ENCODE results near the gene VPS16. TPM values are rescaled to one million over a fixed set of nuclear protein-coding genes. Genes with fewer than 3 reads are reported as not detected.

The VPS16 gene
- total and polyA plus RNA-seq, 2 of the 8 experiments (the other 6 are each of a cell fraction or from before 2014, with no cell fraction given) = 23.8 to 25.9 TPM

GRCh38 chr20:2902291-2902690 lies 61.7 kb downstream of the VPS16 start:
- Histone ChIP-seq H4K8ac (ENCODE audit: extremely low read depth, insufficient read depth, low read length) (no peak overlapping the region), H3K4me3 (ENCODE audit: extremely low read depth in 1 of 4, insufficient read depth in 2 of 4, low read depth in 3 of 4, low read length in 4 of 4) (no peak overlapping the region), H3K27me3 (replicated peaks in 1 of 4; ENCODE audit: control insufficient read depth in 3 of 4, extremely low read depth in 1 of 4, insufficient read depth in 3 of 4, low read length in 3 of 4) (no peaks in the 10 kb centered on the region), H3K79me1 (ENCODE audit: low read depth, low read length) (no peaks in the 10 kb centered on the region; the same call in 1 of the 2 replicates), H3K4me2 (ENCODE audit: insufficient read depth in 1 of 2, low read depth in 2 of 2, low read length in 2 of 2) (no peak overlapping the region), H2BK15ac (ENCODE audit: low read length) (no peak overlapping the region), H4K20me1 (replicated peaks in 1 of 2; ENCODE audit: control insufficient read depth in 1 of 2, insufficient read depth in 2 of 2, low read length in 2 of 2) (no peaks in the 10 kb centered on the region), H3K18ac (ENCODE audit: extremely low read depth, low read length) (no peak overlapping the region), H4K91ac (replicated peaks; ENCODE audit: insufficient read length, low read length) (no peak overlapping the region), H2BK120ac (replicated peaks; ENCODE audit: low read depth, low read length) (no peak overlapping the region), H3K14ac (ENCODE audit: insufficient read length) (no peak overlapping the region), H2BK20ac (ENCODE audit: low read length) (no peak overlapping the region), H2AK5ac (ENCODE audit: low read depth, low read length) (no peak overlapping the region), H3K9ac (replicated peaks in 1 of 4; ENCODE audit: extremely low read depth in 1 of 4, low read depth in 3 of 4, low read length in 3 of 4) (no peak overlapping the region), H3K79me2 (ENCODE audit: control insufficient read depth in 1 of 2, insufficient read depth in 2 of 2, low read length in 2 of 2) (peaks cover 3 to 30% of the 10 kb centered on the region in 2 experiments; a peak in 3 of 4 replicates), H3K4me1 (replicated peaks in 1 of 4; ENCODE audit: control insufficient read depth in 3 of 4, insufficient read depth in 4 of 4, low read length in 3 of 4) (no peaks in the 10 kb centered on the region), H2AFZ (ENCODE audit: low read length) (no peak overlapping the region), H3K9me3 (ENCODE audit: insufficient read depth in 2 of 2, low read depth in 1 of 2, low read length in 1 of 2) (peaks cover 4 to 8% of the 10 kb centered on the region in 2 experiments), H3K23me2 (ENCODE audit: low read depth, low read length) (no peaks in the 10 kb centered on the region), H3K23ac (ENCODE audit: insufficient read length) (no peak overlapping the region), H3K56ac (replicated peaks; ENCODE audit: insufficient read length, low read depth, low read length) (no peak overlapping the region), H3K36me3 (ENCODE audit: control insufficient read depth in 2 of 4, insufficient read depth in 4 of 4, low read length in 3 of 4) (no peaks in the 10 kb centered on the region; a peak in 1 of 8 replicates), H2BK12ac (ENCODE audit: low read depth, low read length) (no peak overlapping the region), H3K27ac (ENCODE audit: low read depth, low read length) (no peak overlapping the region), H3K4ac (replicated peaks; ENCODE audit: insufficient read length, low read depth, low read length) (no peak overlapping the region), H2BK5ac (ENCODE audit: low read depth, low read length) (no peak overlapping the region), H4K5ac (ENCODE audit: insufficient read length, low read depth, low read length) (no peak overlapping the region)
- FAIRE-seq (no peak), DNase-seq (ENCODE audit: low read depth in 1 of 2, low spot score in 2 of 2) (no peak)
- ChIA-PET POLR2A (ENCODE audit: partially characterized antibody) (interaction anchor here (1.4 kb wide), 1 partner anchor 15 kb away, joined by 6 read pairs; no protein-coding TSS in a partner anchor), CTCF (ENCODE audit: partially characterized antibody) (interaction anchor here (0.6 to 0.7 kb wide), 2 partner anchors 15 to 26 kb away, joined by 4 read pairs; no protein-coding TSS in a partner anchor)
- no peak for TF ChIP-seq ZNF274 (IDR thresholded peaks at IDR 0.05; ENCODE audit: borderline replicate concordance, extremely low read depth, low read length)
- no peak for TF ChIP-seq KDM5A (IDR thresholded peaks at IDR 0.05; ENCODE audit: low read length)
- no peak for TF ChIP-seq CBX8 (IDR thresholded peaks at IDR 0.05; ENCODE audit: borderline replicate concordance, low read depth, low read length)
- no peak for TF ChIP-seq SP2 (IDR thresholded peaks at IDR 0.05; ENCODE audit: low read length)
- TF ChIP-seq EGR1 (IDR thresholded peaks at IDR 0.05; ENCODE audit: borderline replicate concordance, low read depth, low read length) = no peak
- TF ChIP-seq HDAC2 (IDR thresholded peaks at IDR 0.05; ENCODE audit: borderline replicate concordance in 1 of 2, low read depth in 2 of 2, low read length in 2 of 2) = no peak
- no peak for TF ChIP-seq EZH2 (IDR thresholded peaks at IDR 0.05; ENCODE audit: low read depth, low read length, severe bottlenecking)
- WGBS, 2 experiments (ENCODE audit: extremely low coverage in 1 of 2, insufficient coverage in 1 of 2, insufficient read length in 1 of 2, insufficient replicate concordance in 2 of 2, low coverage in 1 of 2, low lambda C conversion rate in 2 of 2, missing lambda C conversion rate in 1 of 2) = 93% methylated on average over 1 of the region's 1 CpG; no CpG with 5 or more reads in 1 of the 2 experiments
